ENCODE results near the gene THSD7B.
A peak's percentile ranks its signal among the peaks of the same experiment; 100 is the strongest.
"Not testable (repeated sequence)": the region's sequence is repeated elsewhere in the genome, so short reads cannot be mapped to it uniquely, and the experiment has no call there.

The THSD7B gene

GRCh38 chr2:137255345-137255744, 490.0 kb downstream of the THSD7B start:
- no peak for DNase-seq (ENCODE audit: low read depth)

- peak; percentile 47 for DNase-seq (ENCODE audit: low read depth)
Observed at GRCh38 chr2:137255990-137256389, 490.6 kb downstream of the THSD7B start.

DNA sequence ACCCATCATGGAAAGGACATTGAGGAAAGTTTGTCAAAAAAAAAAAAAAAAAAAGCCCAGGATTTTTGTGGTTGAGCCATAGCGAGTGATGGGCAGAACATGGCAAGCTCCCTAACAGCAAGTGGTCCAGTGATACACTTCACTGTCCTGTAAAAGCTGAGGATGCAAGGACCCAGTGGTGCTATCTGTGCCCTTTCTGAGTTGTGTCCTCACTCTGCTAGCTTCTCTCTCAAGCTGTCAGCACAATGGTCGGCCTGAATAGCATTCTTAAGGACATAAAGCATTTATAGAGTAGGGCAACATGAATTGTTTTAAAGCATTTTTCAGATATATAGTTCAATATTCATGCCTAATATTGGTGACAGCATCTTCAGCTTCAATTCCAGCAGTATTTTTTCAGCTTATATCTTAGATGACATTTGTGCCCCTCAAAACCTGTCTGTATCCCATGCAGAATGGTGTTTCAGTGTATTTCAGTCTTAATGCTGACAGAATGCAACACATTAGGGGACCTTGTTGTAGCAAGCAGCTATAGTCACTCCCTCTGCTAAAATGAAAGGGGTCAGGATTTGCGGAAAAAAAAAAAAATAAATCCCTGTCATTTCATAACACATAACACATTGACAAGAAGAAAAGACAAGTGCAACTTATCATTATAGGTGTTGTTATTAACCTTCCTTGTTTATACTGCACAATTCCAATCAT, 496.7 kb downstream of the THSD7B start:
- no peak for DNase-seq (ENCODE audit: low read depth)

- DNase-seq (ENCODE audit: low read depth): no peak
Observed at GRCh38 chr2:137262594-137262993, 497.2 kb downstream of the THSD7B start.

DNA sequence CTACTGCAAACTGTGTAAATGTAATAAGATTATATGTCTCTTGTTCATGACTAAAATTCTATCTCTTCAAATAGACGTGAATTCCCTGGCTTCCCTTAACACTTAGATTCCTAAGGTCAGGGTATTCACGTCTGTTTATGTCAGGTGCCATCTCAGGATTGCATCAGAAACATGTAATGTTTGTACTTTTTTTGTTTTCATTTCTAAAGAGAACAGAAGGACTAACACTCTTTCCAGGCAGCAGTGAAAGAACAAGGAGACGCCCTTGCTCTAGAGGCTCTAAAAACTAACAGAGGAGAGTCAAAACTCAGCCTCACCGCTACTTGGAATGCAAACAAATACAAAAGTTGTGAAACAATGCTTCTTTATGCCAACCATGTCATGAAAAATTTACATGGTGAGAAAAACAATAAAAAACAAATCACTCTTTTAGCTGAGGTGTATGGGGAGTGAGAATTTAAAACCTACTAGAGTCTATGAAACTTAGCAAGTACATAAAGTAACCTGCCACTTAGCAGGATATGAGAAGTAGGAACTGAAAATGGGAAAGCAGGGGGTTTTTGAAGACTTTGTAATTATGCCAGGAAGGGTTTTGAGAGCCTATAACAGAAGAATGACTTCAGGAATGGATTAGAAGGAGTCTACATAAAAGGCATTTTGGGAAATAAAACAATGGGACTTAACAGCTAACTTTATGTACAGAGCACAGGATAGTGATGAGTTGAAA, 522.7 kb downstream of the THSD7B start:
- DNase-seq (ENCODE audit: low read depth): no peak

GRCh38 chr2:137291836-137292570, 526.7 kb downstream of the THSD7B start:
- no peak for DNase-seq (ENCODE audit: low read depth)

GRCh38 chr2:137298377-137298776, 533.0 kb downstream of the THSD7B start:
- no peak for DNase-seq (ENCODE audit: low read depth)

- DNase-seq (ENCODE audit: low read depth): no peak
Observed at GRCh38 chr2:137300987-137301386, 535.6 kb downstream of the THSD7B start.

DNA sequence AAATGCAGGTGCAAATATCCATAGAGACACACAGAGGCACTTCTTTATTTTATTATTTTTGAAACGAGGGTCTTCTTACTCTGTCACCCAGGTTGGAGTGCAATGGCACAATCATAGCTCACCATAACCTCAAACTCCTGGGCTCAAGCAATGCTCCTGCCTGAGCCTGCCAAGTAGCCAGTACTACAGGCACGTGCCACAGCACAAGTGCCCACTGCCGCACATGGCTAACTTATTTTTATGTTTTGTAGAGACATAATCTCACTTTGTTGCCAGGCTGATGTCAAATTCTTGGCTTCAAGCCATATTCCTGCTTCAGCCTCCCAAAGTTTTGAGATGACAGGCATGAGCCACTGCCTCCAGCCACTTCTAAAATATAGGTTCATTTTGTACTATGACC, 537.6 kb downstream of the THSD7B start:
- DNase-seq (ENCODE audit: low read depth): no peak

DNA sequence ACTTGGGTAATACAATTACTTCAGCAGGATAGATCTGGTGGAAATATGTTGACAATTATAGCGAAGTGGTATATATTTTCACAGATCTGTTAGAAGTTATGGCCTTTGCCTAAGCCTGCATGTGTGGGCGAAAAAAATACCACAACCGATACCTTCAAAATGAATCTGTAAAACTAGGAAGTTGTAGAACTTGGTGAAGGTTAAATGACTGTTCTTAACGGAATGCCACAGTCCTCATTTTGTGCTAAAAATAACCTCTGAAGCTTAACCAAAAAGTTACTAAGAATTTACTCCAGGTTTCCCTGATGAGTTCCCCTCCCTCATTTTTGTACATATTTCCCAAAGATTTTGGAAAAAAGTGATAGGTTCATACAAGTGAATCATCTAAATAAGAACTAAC, 550.7 kb downstream of the THSD7B start:
- DNase-seq (ENCODE audit: low read depth): no peak

DNA sequence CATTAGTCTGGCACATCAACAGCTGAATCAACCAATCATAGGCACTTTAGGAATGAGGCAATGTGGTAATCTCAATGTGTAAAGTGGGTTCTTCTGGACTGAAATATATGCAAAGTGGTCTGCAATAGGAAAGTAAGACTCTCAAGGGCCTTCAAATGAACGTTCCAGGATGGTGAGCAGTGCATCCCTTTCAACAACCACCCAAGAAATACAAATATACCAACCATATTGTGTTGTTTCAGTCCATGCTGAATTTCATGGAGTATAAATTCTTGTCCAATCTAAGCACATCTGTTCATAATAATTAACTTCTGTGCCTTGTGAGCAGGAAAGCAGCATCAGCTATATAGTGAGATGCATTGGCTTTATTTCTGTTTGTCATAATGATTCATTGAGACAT, 556.2 kb downstream of the THSD7B start:
- no peak for DNase-seq (ENCODE audit: low read depth)

DNA sequence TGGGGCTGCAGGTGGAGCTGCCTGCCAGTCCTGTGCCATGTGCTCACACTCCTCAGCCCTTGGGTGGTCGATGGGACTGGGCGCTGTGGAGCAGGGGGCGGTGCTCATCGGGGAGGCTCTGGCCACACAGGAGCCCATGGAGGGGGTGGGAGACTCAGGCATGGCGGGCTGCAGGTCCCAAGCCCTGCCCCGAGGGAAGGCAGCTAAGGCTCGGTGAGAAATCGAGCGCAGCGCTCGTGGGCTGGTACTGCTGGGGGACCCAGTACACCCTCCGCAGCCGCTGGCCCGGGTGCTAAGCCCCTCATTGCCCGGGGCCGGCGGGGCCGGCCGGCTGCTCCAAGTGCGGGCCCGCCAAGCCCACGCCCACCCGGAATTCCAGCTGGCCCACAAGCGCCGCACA, 566.2 kb downstream of the THSD7B start:
- DNase-seq (ENCODE audit: low read depth): not testable (repeated sequence)

GRCh38 chr2:137333386-137334165, 568.2 kb downstream of the THSD7B start:
- DNase-seq (ENCODE audit: low read depth): no peak

DNA sequence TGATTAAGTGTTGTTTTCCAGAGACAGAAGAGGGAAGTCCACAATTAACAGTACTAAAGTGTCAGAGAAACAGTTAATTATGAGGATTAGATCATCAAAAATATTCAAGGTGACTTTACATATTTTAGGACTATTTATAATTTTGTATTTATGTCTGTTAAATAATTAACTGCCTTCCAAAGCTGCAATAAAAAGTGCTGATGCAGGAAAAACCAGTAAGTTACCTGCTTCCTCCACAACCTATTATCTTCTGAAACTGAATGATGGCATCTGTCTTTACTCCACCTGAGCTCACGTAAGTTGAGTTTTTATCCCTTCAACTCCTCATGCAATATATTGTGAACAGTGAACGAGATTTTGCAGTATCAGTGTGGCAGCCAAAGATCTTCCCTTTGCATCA, 570.7 kb downstream of the THSD7B start:
- DNase-seq (ENCODE audit: low read depth): no peak

DNA sequence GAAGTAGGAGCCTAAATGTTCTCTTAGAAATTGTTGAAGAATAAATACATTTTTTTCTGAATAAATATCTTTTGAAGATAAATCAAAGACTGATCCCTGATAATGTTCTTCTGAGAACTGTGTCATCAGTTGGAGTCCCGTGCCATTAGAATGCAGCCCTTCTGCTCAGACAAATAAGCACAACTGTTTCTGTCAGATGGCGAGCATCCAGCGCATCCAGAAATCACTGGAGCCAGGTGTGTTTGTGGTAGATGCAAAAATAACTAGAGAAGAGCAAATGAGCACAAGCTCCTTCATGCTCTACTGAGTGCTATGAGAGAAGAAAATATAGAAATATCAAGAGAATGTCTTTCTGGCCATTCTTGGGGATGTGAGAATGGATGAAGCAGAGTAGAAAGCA, 573.7 kb downstream of the THSD7B start:
- DNase-seq (ENCODE audit: low read depth): no peak

GRCh38 chr2:137345994-137346393, 580.6 kb downstream of the THSD7B start:
- no peak for DNase-seq (ENCODE audit: low read depth)

- no peak for DNase-seq (ENCODE audit: low read depth)
Observed at GRCh38 chr2:137348301-137348700, 583.0 kb downstream of the THSD7B start.

DNA sequence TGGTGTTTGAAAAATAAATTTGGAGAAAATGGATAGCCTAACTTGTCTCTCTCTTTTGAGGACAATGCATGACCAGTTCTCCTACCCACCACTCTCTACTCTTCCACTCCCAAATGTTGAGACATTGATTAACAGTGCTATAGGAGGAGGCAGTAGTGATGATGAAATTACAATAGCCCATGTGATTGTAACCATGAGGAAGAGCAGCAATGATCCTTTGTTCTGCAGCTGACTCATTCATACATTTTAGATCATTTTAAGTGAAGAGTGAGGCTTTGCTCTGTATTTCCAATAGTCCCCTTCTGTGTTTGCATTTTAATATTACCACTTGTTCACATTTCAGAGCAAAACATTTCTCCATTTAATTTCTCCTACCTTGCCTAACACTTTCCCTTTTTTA, 592.3 kb downstream of the THSD7B start:
- DNase-seq (ENCODE audit: low read depth): no peak

DNA sequence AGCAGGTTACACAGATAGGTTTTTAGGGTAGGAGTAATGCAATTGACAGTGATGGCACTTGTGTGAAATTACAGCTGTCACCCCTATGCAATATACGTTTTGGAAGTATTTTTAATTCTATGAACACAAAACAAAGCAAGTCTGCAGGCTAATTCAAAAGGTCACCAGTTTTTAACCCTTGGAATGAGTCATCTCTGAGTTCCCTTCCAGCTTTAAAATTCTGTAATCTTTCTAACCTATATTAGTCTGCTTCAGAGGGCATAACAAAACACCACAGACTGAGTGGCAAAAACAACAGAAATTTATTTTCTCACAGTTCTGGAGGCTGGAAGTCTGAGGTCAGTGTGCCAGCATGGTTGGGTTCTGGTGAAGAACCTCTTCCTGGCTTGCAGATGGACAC, 602.0 kb downstream of the THSD7B start:
- no peak for DNase-seq (ENCODE audit: low read depth)

DNA sequence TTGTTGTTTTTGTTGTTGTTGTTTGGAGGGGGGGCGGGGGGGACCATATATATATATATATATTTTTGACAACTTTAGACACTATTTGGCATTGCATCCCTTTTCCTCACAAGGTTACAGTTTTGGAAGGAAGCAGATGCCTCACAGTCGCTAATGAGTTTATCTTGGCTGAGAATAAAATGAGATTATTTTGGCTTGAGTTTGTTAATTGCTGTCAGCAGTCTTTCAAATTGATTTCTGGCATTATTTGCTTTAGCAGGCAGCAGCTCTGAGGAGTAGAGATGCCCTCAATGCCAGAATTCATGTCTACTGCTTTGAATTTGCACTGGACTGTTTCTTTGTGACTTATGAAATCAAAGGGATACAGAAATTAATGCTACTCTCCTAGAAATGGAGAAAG, 603.8 kb downstream of the THSD7B start:
- no peak for DNase-seq (ENCODE audit: low read depth)

DNA sequence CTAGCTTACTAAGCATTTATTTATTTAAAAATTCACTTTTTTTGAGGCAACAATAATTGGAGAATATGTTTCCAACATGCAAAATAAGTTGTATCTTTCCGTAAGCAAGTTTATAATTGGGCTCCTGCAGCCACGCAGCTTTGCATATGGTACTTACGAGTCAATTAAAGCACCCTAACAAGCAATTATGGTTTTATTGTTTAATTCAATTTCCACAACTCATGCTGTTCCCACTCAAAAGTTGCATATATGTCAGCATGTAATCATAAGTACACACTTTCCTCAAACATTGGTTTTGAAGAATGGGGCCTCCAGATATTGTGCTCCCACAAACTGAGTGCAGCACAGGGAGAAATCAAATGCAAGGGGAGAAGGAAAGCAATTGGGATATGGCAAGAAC, 613.8 kb downstream of the THSD7B start:
- DNase-seq (ENCODE audit: low read depth): no peak

GRCh38 chr2:137380610-137381009, 615.3 kb downstream of the THSD7B start:
- no peak for DNase-seq (ENCODE audit: low read depth)
